C4-2B (cell line): ENCODE data around the gene SOX5.

Experiments
- H3K27ac ChIP-seq: fragments of 450-650 bp; 2 replicates; pipeline ENCODE4 v1.5.1; 2017
- ZFX ChIP-seq: fragments of 450-650 bp; IDR thresholded peaks from 2 replicates; pipeline ENCODE4 v1.6.1; 2017
- TF ChIP-seq, protein P1 (sequence below): fragments of 450-650 bp; conservative IDR thresholded peaks from 2 replicates; pipeline ENCODE4 v1.5.1; 2017; ENCODE audit warnings: mild to moderate bottlenecking

Gene SOX5

GRCh38 chr12:23758608-23759007 is 190.9 kb downstream of the SOX5 start:
- TF ChIP-seq, protein P1, sequence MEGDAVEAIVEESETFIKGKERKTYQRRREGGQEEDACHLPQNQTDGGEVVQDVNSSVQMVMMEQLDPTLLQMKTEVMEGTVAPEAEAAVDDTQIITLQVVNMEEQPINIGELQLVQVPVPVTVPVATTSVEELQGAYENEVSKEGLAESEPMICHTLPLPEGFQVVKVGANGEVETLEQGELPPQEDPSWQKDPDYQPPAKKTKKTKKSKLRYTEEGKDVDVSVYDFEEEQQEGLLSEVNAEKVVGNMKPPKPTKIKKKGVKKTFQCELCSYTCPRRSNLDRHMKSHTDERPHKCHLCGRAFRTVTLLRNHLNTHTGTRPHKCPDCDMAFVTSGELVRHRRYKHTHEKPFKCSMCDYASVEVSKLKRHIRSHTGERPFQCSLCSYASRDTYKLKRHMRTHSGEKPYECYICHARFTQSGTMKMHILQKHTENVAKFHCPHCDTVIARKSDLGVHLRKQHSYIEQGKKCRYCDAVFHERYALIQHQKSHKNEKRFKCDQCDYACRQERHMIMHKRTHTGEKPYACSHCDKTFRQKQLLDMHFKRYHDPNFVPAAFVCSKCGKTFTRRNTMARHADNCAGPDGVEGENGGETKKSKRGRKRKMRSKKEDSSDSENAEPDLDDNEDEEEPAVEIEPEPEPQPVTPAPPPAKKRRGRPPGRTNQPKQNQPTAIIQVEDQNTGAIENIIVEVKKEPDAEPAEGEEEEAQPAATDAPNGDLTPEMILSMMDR: no peak
- TF ChIP-seq ZFX: no peak
- H3K27ac ChIP-seq: no peak overlapping the region

DNA sequence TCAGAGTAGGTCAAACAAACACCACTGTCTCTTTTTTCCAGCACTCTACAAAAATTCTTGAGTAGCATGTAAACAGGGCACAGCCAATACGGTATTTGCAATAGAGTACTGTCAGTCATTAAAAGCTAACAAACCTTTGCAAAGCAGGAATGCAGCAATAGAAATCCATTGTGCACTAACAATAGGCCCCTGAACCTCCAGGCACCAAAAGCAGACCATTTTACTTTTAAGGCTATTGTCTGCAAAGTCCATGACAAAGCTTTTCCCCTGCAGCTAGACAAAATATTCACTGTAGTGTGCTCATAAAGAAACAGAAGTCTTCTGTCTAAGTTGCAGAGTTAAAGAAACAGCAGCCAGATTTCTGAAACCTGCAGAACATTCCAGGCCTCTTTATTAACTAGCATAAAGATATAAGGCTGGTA is 191.9 kb downstream of the SOX5 start:
- TF ChIP-seq, protein P1: no peak
- TF ChIP-seq ZFX: no peak
- no peak overlapping the region for H3K27ac ChIP-seq

DNA sequence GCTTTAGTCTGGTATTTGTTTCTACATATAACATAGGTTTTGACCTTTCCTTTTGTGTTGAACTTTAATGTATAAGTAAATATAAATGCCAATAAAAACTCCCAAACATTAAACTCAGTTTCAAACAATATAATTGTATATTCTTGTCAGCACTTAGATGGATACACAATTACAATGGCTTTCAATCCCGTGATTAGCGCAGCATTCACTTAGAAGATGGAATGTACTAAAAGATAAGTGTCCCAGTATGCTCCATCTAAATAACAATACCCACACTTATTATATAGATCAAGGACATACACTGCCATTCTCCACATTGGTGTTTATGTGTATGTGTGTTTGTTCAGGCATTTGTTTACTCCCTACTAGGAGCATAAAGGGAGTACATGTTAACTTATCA is 193.1 kb downstream of the SOX5 start:
- no peak overlapping the region for H3K27ac ChIP-seq
- TF ChIP-seq ZFX: no peak
- TF ChIP-seq, protein P1: no peak

GRCh38 chr12:23753628-23754365 is 195.7 kb downstream of the SOX5 start:
- TF ChIP-seq, protein P1: no peak
- TF ChIP-seq ZFX: no peak
- H3K27ac ChIP-seq: no peak overlapping the region

DNA sequence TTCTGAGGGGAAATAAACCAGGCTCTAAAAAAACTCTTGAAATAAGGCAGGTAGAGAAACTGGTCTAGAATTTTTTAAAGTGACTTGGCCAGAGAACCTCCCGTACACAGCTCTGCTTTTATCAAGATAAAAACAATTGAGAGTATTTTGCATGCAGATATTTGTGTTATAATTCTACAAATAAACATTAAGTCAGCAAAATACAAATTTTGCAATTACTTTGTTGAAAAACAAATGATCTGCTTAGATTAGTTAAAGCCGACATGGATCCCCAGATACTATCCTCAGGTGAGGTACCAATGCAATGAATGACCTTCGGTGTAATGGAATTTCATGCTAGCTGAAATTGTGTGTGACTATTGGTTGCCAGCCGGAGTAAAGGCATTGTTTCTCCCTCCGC is 197.2 kb downstream of the SOX5 start:
- H3K27ac ChIP-seq: no peak overlapping the region
- TF ChIP-seq, protein P1: no peak
- TF ChIP-seq ZFX: no peak

GRCh38 chr12:23751641-23752040 is 197.8 kb downstream of the SOX5 start:
- H3K27ac ChIP-seq: no peak overlapping the region
- TF ChIP-seq ZFX: no peak
- TF ChIP-seq, protein P1: no peak

- TF ChIP-seq, protein P1: no peak
- no peak for TF ChIP-seq ZFX
- no peak overlapping the region for H3K27ac ChIP-seq
Measured at GRCh38 chr12:23750923-23751322, 198.5 kb downstream of the SOX5 start.
